PC-3 (cell line): ENCODE measurements around the gene IFT43. TPM values are rescaled to one million over a fixed set of nuclear protein-coding genes. Genes with fewer than 3 reads are reported as not detected.

Experiments
- ATAC-seq: fragments of 200-7000 bp; cut with Tn5 transposase; 2 replicates; pipeline ENCODE4 v1.9.1; 2020; ENCODE audit warnings: mild to moderate bottlenecking, moderate library complexity
- BruUV-seq: library from RNA; stranded (reverse); fragments of 400-500 nt; replicated peaks from 2 replicates; lab custom pipeline; 2021; lab: Mats Ljungman, UMichigan
- CTCF ChIA-PET: fragments of 300-600 bp; sonication (Branson Sonifier 250); formaldehyde crosslinking; loops from one replicate; lab custom pipeline; 2022; ENCODE audit warnings: antibody characterized with exemption; lab: Charles Lee
- POLR2A ChIA-PET: fragments of 300-600 bp; sonication (Branson Sonifier 250); formaldehyde crosslinking; loops from one replicate; lab custom pipeline; 2022; ENCODE audit warnings: antibody characterized with exemption; ENCODE audit not compliant: unreplicated experiment; lab: Charles Lee
- DNase-seq: peaks from one replicate; pipeline ENCODE4 v3.0.0-alpha.2; 2015
- H2AFZ ChIP-seq: fragments of 300-600 bp; sonication (generic); 2 replicates; pipeline ENCODE4 v1.6.0; 2016; ENCODE audit warnings: antibody characterized with exemption, low read length
- H3F3A ChIP-seq: fragments of 300-600 bp; sonication (generic); one replicate; pipeline ENCODE4 v1.6.0; 2017; ENCODE audit warnings: antibody characterized with exemption, low read length, control low read depth, mild to moderate bottlenecking; ENCODE audit not compliant: unreplicated experiment
- H3K27ac ChIP-seq: fragments of 300-600 bp; sonication (generic); 2 replicates; pipeline ENCODE4 v1.5.1; 2016; ENCODE audit warnings: mild to moderate bottlenecking, low read length
- H3K27me3 ChIP-seq: fragments of 300-600 bp; sonication (generic); 2 replicates; pipeline ENCODE4 v1.6.1; 2016; ENCODE audit warnings: low read length, mixed read lengths
- H3K36me3 ChIP-seq: fragments of 300-600 bp; sonication (generic); 2 replicates; pipeline ENCODE4 v1.6.1; 2016; ENCODE audit warnings: low read depth, mixed run types, low read length, mixed read lengths
- H3K4me1 ChIP-seq: fragments of 300-600 bp; sonication (generic); 2 replicates; pipeline ENCODE4 v1.5.1; 2016; ENCODE audit warnings: low read length; ENCODE audit not compliant: insufficient read depth
- H3K4me2 ChIP-seq: fragments of 300-600 bp; sonication (generic); 2 replicates; pipeline ENCODE4 v1.6.0; 2016; ENCODE audit warnings: low read length
- H3K4me3 ChIP-seq: fragments of 300-600 bp; sonication (generic); 2 replicates; pipeline ENCODE4 v1.5.1; 2016; ENCODE audit warnings: mild to moderate bottlenecking, low read length, mixed read lengths
- H3K79me2 ChIP-seq: fragments of 300-600 bp; sonication (generic); 2 replicates; pipeline ENCODE4 v1.6.1; 2017; ENCODE audit warnings: low read length, mixed read lengths
- H3K9ac ChIP-seq: fragments of 300-600 bp; sonication (generic); 2 replicates; pipeline ENCODE4 v1.6.0; 2016; ENCODE audit warnings: mild to moderate bottlenecking, low read length
- H3K9me2 ChIP-seq: fragments of 300-600 bp; sonication (generic); replicated peaks from 2 replicates; pipeline ENCODE4 v1.6.1; 2016; ENCODE audit warnings: mixed run types, low read length, mixed read lengths
- H3K9me3 ChIP-seq: fragments of 300-600 bp; sonication (generic); 2 replicates; pipeline ENCODE4 v1.6.1; 2016; ENCODE audit warnings: low read length, mixed read lengths
- H4K20me1 ChIP-seq: fragments of 300-600 bp; sonication (generic); 2 replicates; pipeline ENCODE4 v1.6.1; 2016; ENCODE audit warnings: low read length, mixed read lengths
- EZH2 ChIP-seq: fragments of 300-600 bp; sonication (generic); IDR thresholded peaks from one replicate; pipeline ENCODE4 v1.6.1; 2017; ENCODE audit warnings: antibody characterized with exemption, mild to moderate bottlenecking, low read length; ENCODE audit not compliant: unreplicated experiment
- EZH2phosphoT487 ChIP-seq: fragments of 300-600 bp; sonication (generic); IDR thresholded peaks from 2 replicates; pipeline ENCODE4 v1.6.1; 2018; ENCODE audit warnings: mild to moderate bottlenecking, antibody characterized with exemption, low read length, borderline replicate concordance
- intact Hi-C: fragments of 100-400 bp; cut with micrococcal nuclease; formaldehyde crosslinking; loops from 2 replicates; pipeline ENCODE4 v1.9.0; 2023
- total RNA-seq: library from RNA; depleted of rRNA; stranded (reverse); fragments of >200 nt; gene quantifications from 2 replicates; pipeline ENCODE4 v1.2.3, GENCODE V29; 2014
- TF ChIP-seq, protein P1 (sequence below): fragments of 300-600 bp; sonication (generic); conservative IDR thresholded peaks from 2 replicates; pipeline ENCODE4 v1.5.1; 2017; ENCODE audit warnings: antibody characterized with exemption, low read depth, mild to moderate bottlenecking, low read length

Gene IFT43
- total RNA-seq, 1 experiment from 2014 or later: 41.3 TPM

DNA sequence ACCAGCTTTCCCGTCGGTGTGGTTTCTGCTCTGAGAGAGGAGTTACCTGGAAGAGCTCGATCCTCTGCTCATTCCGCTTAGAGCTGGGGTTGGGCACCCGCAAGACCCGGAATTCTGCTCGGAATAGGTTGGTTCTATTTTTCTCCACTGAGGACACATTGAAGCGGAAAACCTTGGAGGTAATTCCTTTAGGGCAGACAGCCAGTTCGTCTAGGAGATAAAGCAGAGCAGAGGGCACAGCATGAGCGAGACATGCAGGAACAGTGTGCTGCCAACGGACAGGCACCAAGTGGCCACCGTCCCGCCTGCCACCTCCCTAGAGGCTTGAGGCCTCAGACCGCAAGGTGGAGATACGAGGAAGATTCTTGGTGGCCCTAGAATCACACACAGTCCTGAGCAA is 14.1 kb upstream of the IFT43 start:
- ChIA-PET POLR2A (no interaction called here), CTCF (no interaction called here)
- Histone ChIP-seq H2AFZ (no peak overlapping the region), H3K27ac (no peak overlapping the region), H3F3A (no peaks in the 10 kb centered on the region), H3K36me3 (no peaks in the 10 kb centered on the region), H3K9me2 (no peaks in the 10 kb centered on the region), H3K4me1 (no peaks in the 10 kb centered on the region), H3K4me2 (no peak overlapping the region), H3K4me3 (no peak overlapping the region), H3K9me3 (no peaks in the 10 kb centered on the region), H4K20me1 (no peaks in the 10 kb centered on the region), H3K79me2 (no peaks in the 10 kb centered on the region), H3K27me3 (no peaks in the 10 kb centered on the region), H3K9ac (no peak overlapping the region)
- no peak for DNase-seq
- ATAC-seq: no peak
- intact Hi-C loops: no loop called here
- BruUV-seq: no TSS peak
- TF ChIP-seq, protein P1, sequence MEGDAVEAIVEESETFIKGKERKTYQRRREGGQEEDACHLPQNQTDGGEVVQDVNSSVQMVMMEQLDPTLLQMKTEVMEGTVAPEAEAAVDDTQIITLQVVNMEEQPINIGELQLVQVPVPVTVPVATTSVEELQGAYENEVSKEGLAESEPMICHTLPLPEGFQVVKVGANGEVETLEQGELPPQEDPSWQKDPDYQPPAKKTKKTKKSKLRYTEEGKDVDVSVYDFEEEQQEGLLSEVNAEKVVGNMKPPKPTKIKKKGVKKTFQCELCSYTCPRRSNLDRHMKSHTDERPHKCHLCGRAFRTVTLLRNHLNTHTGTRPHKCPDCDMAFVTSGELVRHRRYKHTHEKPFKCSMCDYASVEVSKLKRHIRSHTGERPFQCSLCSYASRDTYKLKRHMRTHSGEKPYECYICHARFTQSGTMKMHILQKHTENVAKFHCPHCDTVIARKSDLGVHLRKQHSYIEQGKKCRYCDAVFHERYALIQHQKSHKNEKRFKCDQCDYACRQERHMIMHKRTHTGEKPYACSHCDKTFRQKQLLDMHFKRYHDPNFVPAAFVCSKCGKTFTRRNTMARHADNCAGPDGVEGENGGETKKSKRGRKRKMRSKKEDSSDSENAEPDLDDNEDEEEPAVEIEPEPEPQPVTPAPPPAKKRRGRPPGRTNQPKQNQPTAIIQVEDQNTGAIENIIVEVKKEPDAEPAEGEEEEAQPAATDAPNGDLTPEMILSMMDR: no peak
- TF ChIP-seq EZH2: no peak
- no peak for TF ChIP-seq EZH2phosphoT487

DNA sequence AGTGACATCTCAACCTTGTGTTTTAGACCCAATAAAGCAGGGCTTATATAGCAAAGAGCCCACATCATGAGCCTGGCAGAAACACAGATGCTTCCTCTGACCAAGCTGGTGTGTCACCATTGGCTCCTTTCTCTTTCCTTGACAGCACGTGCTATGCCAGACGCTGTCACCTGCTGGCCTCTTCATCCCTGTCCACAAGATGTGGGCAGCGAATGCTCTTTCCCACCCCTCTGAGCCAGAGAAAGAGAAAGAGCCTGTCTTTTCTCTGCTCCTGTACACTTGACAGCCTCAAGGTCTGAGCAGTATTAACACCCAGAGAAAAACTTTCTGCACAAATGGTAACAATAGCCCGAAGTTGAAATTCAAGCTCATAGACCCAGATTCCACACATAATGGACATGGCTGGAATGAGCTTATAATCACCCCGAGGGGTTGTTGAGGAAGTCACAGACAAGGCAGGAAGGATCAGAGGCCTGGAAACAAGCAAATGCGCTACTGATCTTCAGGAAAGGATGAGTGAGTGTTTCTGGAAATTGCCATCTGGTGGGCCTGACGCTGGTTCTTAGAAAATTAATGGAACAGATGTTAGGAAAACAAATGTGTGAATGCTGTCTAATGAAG is 12.7 kb upstream of the IFT43 start:
- no peak overlapping the region for H3K27ac ChIP-seq
- no peaks in the 10 kb centered on the region for H3K27me3 ChIP-seq
- H3K4me1 ChIP-seq: 0 out of 2 replicates have a peak, but pooled peaks cover 5% of the 10 kb centered on the region
- H3K79me2 ChIP-seq: no peaks in the 10 kb centered on the region
- no peaks in the 10 kb centered on the region for H3F3A ChIP-seq
- H3K36me3 ChIP-seq: no peaks in the 10 kb centered on the region
- TF ChIP-seq EZH2 (no peak), EZH2phosphoT487 (no peak)
- TF ChIP-seq, protein P1: no peak
- CTCF ChIA-PET: no interaction called here
- H3K4me2 ChIP-seq: no peak overlapping the region
- ATAC-seq: no peak
- H3K4me3 ChIP-seq: no peak overlapping the region
- no peak overlapping the region for H3K9ac ChIP-seq
- no TSS peak for BruUV-seq
- no peaks in the 10 kb centered on the region for H3K9me3 ChIP-seq
- POLR2A ChIA-PET: no interaction called here
- no peaks in the 10 kb centered on the region for H3K9me2 ChIP-seq
- H2AFZ ChIP-seq: no peak overlapping the region
- H4K20me1 ChIP-seq: no peaks in the 10 kb centered on the region
- intact Hi-C loops: no loop called here
- DNase-seq: no peak

GRCh38 chr14:75976826-75977581 is 8.6 kb upstream of the IFT43 start:
- Histone ChIP-seq H3K36me3 (no peaks in the 10 kb centered on the region), H3K79me2 (peaks cover 17% of the 10 kb centered on the region; the same call in 1 of the 2 replicates), H3K4me1 (peaks cover 26% of the 10 kb centered on the region), H3K27me3 (no peaks in the 10 kb centered on the region), H3K4me3 (no peak overlapping the region), H3K4me2 (no peak overlapping the region), H3K9me2 (no peaks in the 10 kb centered on the region), H3K9ac (no peak overlapping the region), H2AFZ (no peak overlapping the region), H4K20me1 (no peaks in the 10 kb centered on the region), H3K27ac (no peak overlapping the region), H3F3A (no peaks in the 10 kb centered on the region), H3K9me3 (no peaks in the 10 kb centered on the region)
- CTCF ChIA-PET: interaction anchor here (0.6 to 1.7 kb wide), 4 partner anchors 71 to 266 kb away, joined by 3 to 12 read pairs (median 6); no protein-coding TSS in a partner anchor
- ATAC-seq (no peak), DNase-seq (no peak)
- intact Hi-C loops: no loop called here
- POLR2A ChIA-PET: interaction anchor here (0.6 kb wide), 2 partner anchors 31 to 146 kb away, joined by 3 to 4 read pairs; no protein-coding TSS in a partner anchor
- TF ChIP-seq EZH2 (no peak), EZH2phosphoT487 (no peak)
- TF ChIP-seq, protein P1: no peak
- no TSS peak for BruUV-seq
